HepG2 (cell line): ENCODE data around the gene SCRG1. TPM values are rescaled to one million over a fixed set of nuclear protein-coding genes. Genes with fewer than 3 reads are reported as not detected.

ENCODE experiments used
- ATAC-seq: fragments of 200-7000 bp; cut with Tn5 transposase; 3 replicates; pipeline ENCODE4 v1.9.1; 2020; ENCODE audit warnings: mild to moderate bottlenecking, moderate library complexity
- BruUV-seq: library from RNA; stranded (reverse); fragments of 400-500 nt; replicated peaks from 2 replicates; lab custom pipeline; 2021; lab: Mats Ljungman, UMichigan
- CTCF ChIA-PET: fragments of 300-600 bp; formaldehyde crosslinking; extraction: SDS; loops from one replicate; lab custom pipeline; 2021; ENCODE audit warnings: low total read pairs, inconsistent platforms, low intra/inter-chr PET ratio; lab: Yijun Ruan, JAX
- POLR2A ChIA-PET: fragments of 350-600 bp; sonication (Branson Sonifier 250); formaldehyde crosslinking; loops from one replicate; lab custom pipeline; 2020; ENCODE audit warnings: antibody characterized with exemption, inconsistent platforms; lab: Yijun Ruan, JAX
- DNase-seq: peaks from one replicate; pipeline ENCODE4 v3.0.0-alpha.2; 2015; ENCODE audit warnings: low spot score
- FAIRE-seq: peaks from 3 replicates; lab custom pipeline; 2011; peaks lifted over from hg19 to GRCh38; lab: Jason Lieb, UNC
- H2AFZ ChIP-seq: one replicate; pipeline ENCODE4 v1.6.1; 2011; ENCODE audit warnings: low read length, inconsistent platforms
- H3K27ac ChIP-seq: fragments of 300-600 bp; 3 replicates; pipeline ENCODE4 v1.8.0; 2011; ENCODE audit warnings: mixed run types, mild to moderate bottlenecking, mixed read lengths, low read length, inconsistent platforms; ENCODE audit not compliant: insufficient read depth; ENCODE audit errors: extremely low read length
- H3K27me3 ChIP-seq, 2 experiments: fragments of 200-600 bp in 1 of 2; 2 replicates in 1 of 2; 3 replicates in 1 of 2; pipeline versions ENCODE4 v1.6.0 to v1.8.0; 2011; ENCODE audit warnings: low read length in 2 of 2, mild to moderate bottlenecking in 2 of 2, moderate library complexity in 2 of 2, inconsistent platforms in 1 of 2; ENCODE audit not compliant: insufficient read depth in 2 of 2, control insufficient read depth in 1 of 2
- H3K36me3 ChIP-seq, 2 experiments: fragments of 200-600 bp in 1 of 2; replicated peaks in 1 of 2; 2 replicates in 1 of 2; 3 replicates in 1 of 2; pipeline versions ENCODE4 v1.5.1 to v1.8.0; 2011; ENCODE audit warnings: low read length in 2 of 2, inconsistent platforms in 1 of 2; ENCODE audit not compliant: insufficient read depth in 2 of 2, control insufficient read depth in 1 of 2
- H3K4me1 ChIP-seq: 2 replicates; pipeline ENCODE4 v1.5.1; 2012; ENCODE audit warnings: low read length, inconsistent platforms; ENCODE audit not compliant: insufficient read depth
- H3K4me2 ChIP-seq: 2 replicates; pipeline ENCODE4 v1.6.0; 2011; ENCODE audit warnings: low read depth, low read length, inconsistent platforms
- H3K4me3 ChIP-seq, 3 experiments: fragments of 200-600 bp in 1 of 3; sonication (generic), shearing (Covaris generic) in 1 of 3; replicated peaks in 1 of 3; 2 replicates each; pipeline ENCODE4 v1.5.1; 2011 to 2016; ENCODE audit warnings: low read length in 3 of 3, inconsistent platforms in 2 of 3, low read depth in 2 of 3, mild to moderate bottlenecking in 2 of 3, control low read depth in 1 of 3, mixed read lengths in 1 of 3; ENCODE audit not compliant: insufficient read depth in 1 of 3
- H3K79me2 ChIP-seq: one replicate; pipeline ENCODE4 v1.6.1; 2011; ENCODE audit warnings: low read length, inconsistent platforms; ENCODE audit not compliant: insufficient read depth
- H3K9ac ChIP-seq: 2 replicates; pipeline ENCODE4 v1.6.0; 2011; ENCODE audit warnings: mild to moderate bottlenecking, low read depth, low read length, inconsistent platforms; ENCODE audit not compliant: insufficient read depth
- H3K9me3 ChIP-seq: 2 replicates; pipeline ENCODE4 v1.5.1; 2012; ENCODE audit warnings: mild to moderate bottlenecking, low read length
- H4K20me1 ChIP-seq: 2 replicates; pipeline ENCODE4 v1.6.0; 2011; ENCODE audit warnings: inconsistent platforms, mild to moderate bottlenecking, low read length, moderate library complexity; ENCODE audit not compliant: insufficient read depth
- ATF1 ChIP-seq: IDR thresholded peaks from 2 replicates; pipeline ENCODE4 v1.6.1; 2016; ENCODE audit warnings: mild to moderate bottlenecking, control low read depth
- ATF6 ChIP-seq: sonication (generic); formaldehyde crosslinking; conservative IDR thresholded peaks from 2 replicates; pipeline ENCODE4 v1.4.0; 2020; ENCODE audit warnings: missing genetic modification reagents
- CCDC6 ChIP-seq: sonication (generic); formaldehyde crosslinking; IDR thresholded peaks from 2 replicates; pipeline ENCODE4 v1.8.1; 2022; ENCODE audit warnings: mild to moderate bottlenecking, missing genetic modification reagents, moderate library complexity
- GLI4 ChIP-seq: sonication (generic); formaldehyde crosslinking; IDR thresholded peaks from 2 replicates; pipeline ENCODE4 v1.5.1; 2020; ENCODE audit warnings: missing genetic modification reagents, mild to moderate bottlenecking, moderate library complexity, borderline replicate concordance
- HDAC1 ChIP-seq: sonication (generic); formaldehyde crosslinking; IDR thresholded peaks from 2 replicates; pipeline ENCODE4 v1.5.1; 2020; ENCODE audit warnings: mild to moderate bottlenecking, missing genetic modification reagents
- IRF9 ChIP-seq: sonication (generic); formaldehyde crosslinking; IDR thresholded peaks from 2 replicates; pipeline ENCODE4 v1.8.0; 2022; ENCODE audit warnings: missing genetic modification reagents, mild to moderate bottlenecking, borderline replicate concordance
- JUN ChIP-seq: sonication (generic); formaldehyde crosslinking; IDR thresholded peaks from 2 replicates; pipeline ENCODE4 v1.4.0; 2020; ENCODE audit warnings: mild to moderate bottlenecking, missing genetic modification reagents
- NCOA2 ChIP-seq: sonication (generic); formaldehyde crosslinking; IDR thresholded peaks from 2 replicates; pipeline ENCODE4 v1.8.0; 2022; ENCODE audit warnings: inconsistent platforms
- POGZ ChIP-seq: sonication (generic); formaldehyde crosslinking; IDR thresholded peaks from 2 replicates; pipeline ENCODE4 v1.4.0; 2020; ENCODE audit warnings: mild to moderate bottlenecking, missing genetic modification reagents
- RARG ChIP-seq: sonication (generic); formaldehyde crosslinking; IDR thresholded peaks from 2 replicates; pipeline ENCODE4 v1.4.0; 2020; ENCODE audit warnings: low read depth, mild to moderate bottlenecking, missing genetic modification reagents
- TBX3 ChIP-seq: fragments of 450-650 bp; IDR thresholded peaks from 2 replicates; pipeline ENCODE4 v1.6.1; 2017; ENCODE audit warnings: antibody characterized with exemption, mild to moderate bottlenecking, inconsistent platforms, borderline replicate concordance
- ZFAT ChIP-seq: sonication (generic); formaldehyde crosslinking; conservative IDR thresholded peaks from 2 replicates; pipeline ENCODE4 v1.8.1; 2023; ENCODE audit warnings: missing genetic modification reagents, inconsistent platforms
- ZNF570 ChIP-seq: sonication (generic); formaldehyde crosslinking; IDR thresholded peaks from 2 replicates; pipeline ENCODE4 v1.4.0; 2020; ENCODE audit warnings: mild to moderate bottlenecking, missing genetic modification reagents, borderline replicate concordance
- ZNF724P ChIP-seq: sonication (generic); formaldehyde crosslinking; IDR thresholded peaks from 2 replicates; pipeline ENCODE4 v1.8.0; 2022; ENCODE audit warnings: missing genetic modification reagents, borderline replicate concordance
- WGBS: methylation state at CpG from one replicate; pipeline ENCODE4 v1.1.6; 2017; ENCODE audit warnings: low lambda C conversion rate; 5-methylcytosine and 5-hydroxymethylcytosine counted together
- in situ Hi-C: cut with HindIII; loops from 2 replicates; pipeline ENCODE4 v1.10.0; 2017; ENCODE audit warnings: low pct_unique_long_range_greater_than_20kb; ENCODE audit not compliant: extremely low pct_ligation_motif_present
- intact Hi-C: fragments of 100-400 bp; cut with micrococcal nuclease; formaldehyde crosslinking; loops from one replicate; pipeline ENCODE4 v1.10.0; 2022; ENCODE audit not compliant: unreplicated experiment
- polyA plus RNA-seq, 8 experiments: library from polyadenylated mRNA; depleted of rRNA in 3 of 8; stranded (reverse) in 7 of 8; unstranded in 1 of 8; fragments of >200 nt; fragmentation: Illumina TruSeq in 4 of 8; extraction: Trizol in 4 of 8; gene quantifications; 2 replicates each; pipeline versions ENCODE4 v1.2.1 to v1.2.3, GENCODE V29; 2011 to 2016; ENCODE audit warnings: low read depth in 4 of 8, missing spikeins in 1 of 8, mixed read lengths in 1 of 8; ENCODE audit not compliant: insufficient read depth in 1 of 8
- total RNA-seq, 5 experiments: library from RNA; depleted of rRNA; stranded (reverse); fragments of >200 nt; fragmentation: Illumina TruSeq; extraction: Trizol; gene quantifications; 2 replicates each; pipeline ENCODE4 v1.2.3, GENCODE V29; 2016; ENCODE audit warnings: low read depth in 1 of 5

The SCRG1 gene
- total and polyA plus RNA-seq, 2 of the 13 experiments (the other 11 are each of a cell fraction or from before 2014, with no cell fraction given), result not detected

- H3K9me3 ChIP-seq, result no peaks in the 10 kb centered on the region
- H3K4me3 ChIP-seq, result peak overlapping the region; percentile 76 to 91 (median 84)
- TF ChIP-seq IRF9 (CRISPR knock-in tag) (0 out of 2 replicates have a peak, but pooled peaks have one; percentile 4), CCDC6 (CRISPR knock-in tag) (0 out of 2 replicates have a peak, but pooled peaks have one; percentile 3), RARG (CRISPR knock-in tag) (no peak)
- TF ChIP-seq, all 625 proteins: peak for 2
- no TSS peak for BruUV-seq
- Histone ChIP-seq H3K27me3 (no peaks in the 10 kb centered on the region; a peak in 1 of 5 replicates), H2AFZ (peak overlapping the region; percentile 92), H3K79me2 (peaks cover 28% of the 10 kb centered on the region), H4K20me1 (no peaks in the 10 kb centered on the region), H3K36me3 (peaks cover 0 to 2% of the 10 kb centered on the region in 2 experiments; a peak in 1 of 5 replicates), H3K27ac (peak overlapping the region; percentile 91), H3K4me1 (peaks cover 17% of the 10 kb centered on the region), H3K4me2 (peak overlapping the region; percentile 97), H3K9ac (peak overlapping the region; percentile 87)
- DNase-seq, result no peak
- ChIA-PET CTCF (no interaction called here), POLR2A (interaction anchor here (0.8 to 6.1 kb wide), 3 partner anchors 32 to 36 kb away, joined by 3 to 109 read pairs (median 3); partner anchors contain the start of gene HMGB2)
- no peak for FAIRE-seq
- ATAC-seq, result no peak
- in situ Hi-C loops, result loop anchor here (5.0 kb wide), 1 partner anchor 38 kb away; the partner anchor contains the start of gene HMGB2
- intact Hi-C loops, result loop anchor here (1.0 kb wide), 1 partner anchor 36 kb away; the partner anchor contains the start of gene HMGB2
- 0% methylated on average over 14 of the region's 14 CpGs for WGBS
Measured at GRCh38 chr4:173370130-173370476, 28.8 kb downstream of the SCRG1 start.

- intact Hi-C loops, result no loop called here
- ChIA-PET POLR2A (interaction anchor here (6.1 kb wide), 1 partner anchor 34 kb away, joined by 109 read pairs; the partner anchor contains the start of gene HMGB2), CTCF (no interaction called here)
- ATAC-seq (no peak), FAIRE-seq (no peak), DNase-seq (no peak)
- H3K27me3 ChIP-seq, result no peaks in the 10 kb centered on the region; a peak in 1 of 5 replicates
- peak overlapping the region; percentile 20; the same call in 1 of the 2 replicates for H3K4me2 ChIP-seq
- H4K20me1 ChIP-seq, result no peaks in the 10 kb centered on the region
- no peaks in the 10 kb centered on the region for H3K9me3 ChIP-seq
- in situ Hi-C loops, result no loop called here
- peaks cover 10% of the 10 kb centered on the region for H3K4me1 ChIP-seq
- H3K36me3 ChIP-seq, result no peaks in the 10 kb centered on the region; a peak in 1 of 5 replicates
- no peak overlapping the region for H2AFZ ChIP-seq
- 0 out of 2 replicates have a peak overlapping the region, but pooled peaks have one; percentile 22 for H3K9ac ChIP-seq
- peaks cover 15% of the 10 kb centered on the region for H3K79me2 ChIP-seq
- H3K4me3 ChIP-seq, result no peak overlapping the region; a peak in 3 of 6 replicates
- no peak overlapping the region for H3K27ac ChIP-seq
- WGBS, result 54% methylated on average over 4 of the region's 4 CpGs
- BruUV-seq, result no TSS peak
- TF ChIP-seq NCOA2 (CRISPR knock-in tag) (no peak), ZFAT (no peak), GLI4 (CRISPR knock-in tag) (no peak), ZNF570 (CRISPR knock-in tag) (no peak), POGZ (CRISPR knock-in tag) (no peak), ZNF724P (CRISPR knock-in tag) (no peak), JUN (CRISPR knock-in tag) (no peak), HDAC1 (no peak), ATF6 (CRISPR knock-in tag) (no peak), ATF1 (CRISPR knock-in tag) (no peak), TBX3 (no peak)
Measured at GRCh38 chr4:173367946-173368345, 31.0 kb downstream of the SCRG1 start.
